ENCODE measurements around the gene URGCP.

DNA sequence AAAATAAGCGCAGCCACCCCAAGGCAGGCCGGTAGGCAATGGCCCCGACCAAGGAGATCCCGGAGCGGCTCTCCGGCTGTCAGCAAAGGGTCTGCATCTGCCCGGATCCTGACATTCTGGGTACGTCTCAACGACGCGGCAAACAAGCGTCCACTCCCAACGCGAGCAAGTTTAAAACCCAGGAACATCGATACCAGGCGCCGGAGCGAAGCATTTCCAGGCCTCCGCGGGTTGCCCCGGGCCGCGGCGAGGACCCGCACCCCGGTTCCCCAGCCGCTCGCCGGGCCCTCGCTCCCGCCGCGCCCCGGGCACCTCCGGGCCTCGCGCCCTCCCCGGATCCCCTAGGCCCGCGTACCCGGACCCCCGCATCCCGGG lies 453 bp downstream of the URGCP start:
- TF ChIP-seq, protein P1, sequence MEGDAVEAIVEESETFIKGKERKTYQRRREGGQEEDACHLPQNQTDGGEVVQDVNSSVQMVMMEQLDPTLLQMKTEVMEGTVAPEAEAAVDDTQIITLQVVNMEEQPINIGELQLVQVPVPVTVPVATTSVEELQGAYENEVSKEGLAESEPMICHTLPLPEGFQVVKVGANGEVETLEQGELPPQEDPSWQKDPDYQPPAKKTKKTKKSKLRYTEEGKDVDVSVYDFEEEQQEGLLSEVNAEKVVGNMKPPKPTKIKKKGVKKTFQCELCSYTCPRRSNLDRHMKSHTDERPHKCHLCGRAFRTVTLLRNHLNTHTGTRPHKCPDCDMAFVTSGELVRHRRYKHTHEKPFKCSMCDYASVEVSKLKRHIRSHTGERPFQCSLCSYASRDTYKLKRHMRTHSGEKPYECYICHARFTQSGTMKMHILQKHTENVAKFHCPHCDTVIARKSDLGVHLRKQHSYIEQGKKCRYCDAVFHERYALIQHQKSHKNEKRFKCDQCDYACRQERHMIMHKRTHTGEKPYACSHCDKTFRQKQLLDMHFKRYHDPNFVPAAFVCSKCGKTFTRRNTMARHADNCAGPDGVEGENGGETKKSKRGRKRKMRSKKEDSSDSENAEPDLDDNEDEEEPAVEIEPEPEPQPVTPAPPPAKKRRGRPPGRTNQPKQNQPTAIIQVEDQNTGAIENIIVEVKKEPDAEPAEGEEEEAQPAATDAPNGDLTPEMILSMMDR (conservative IDR thresholded peaks at IDR 0.05; ENCODE audit: low read depth, low read length): no peak
- no peak for TF ChIP-seq EZH2 (IDR thresholded peaks at IDR 0.05; ENCODE audit: borderline replicate concordance, low read depth, low read length, poor library complexity, severe bottlenecking)
